Measurements from ENCODE around the gene FMNL2. TPM values are rescaled to one million over a fixed set of nuclear protein-coding genes. Genes with fewer than 3 reads are reported as not detected.

Gene FMNL2
- total RNA-seq, 1 experiment from 2014 or later = 29.0 TPM

GRCh38 chr2:152492911-152493310, 157.9 kb downstream of the FMNL2 start:
- no peaks in the 10 kb centered on the region for H3K36me3 ChIP-seq (ENCODE audit: low read depth)
- H3K9me2 ChIP-seq (ENCODE audit: insufficient read depth) = no peaks in the 10 kb centered on the region

GRCh38 chr2:152493417-152493816, 158.4 kb downstream of the FMNL2 start:
- no peak for DNase-seq
- H3K9me3 ChIP-seq (ENCODE audit: insufficient read depth, low read depth) = no peaks in the 10 kb centered on the region
- no peak overlapping the region for H2AFZ ChIP-seq
- ChIA-PET POLR2A (ENCODE audit: unreplicated experiment) (no interaction called here), CTCF (no interaction called here)
- no peaks in the 10 kb centered on the region for H4K20me1 ChIP-seq (ENCODE audit: insufficient read depth)
- H3K27ac ChIP-seq = no peak overlapping the region
- intact Hi-C loops (cut with micrococcal nuclease; ENCODE audit: unreplicated experiment) = no loop called here
- no peak overlapping the region for H3K4me3 ChIP-seq
- no TSS peak for BruUV-seq (replicated peaks)
- H3K79me2 ChIP-seq (ENCODE audit: low read depth) = peaks cover 61% of the 10 kb centered on the region
- no peaks in the 10 kb centered on the region for H3K27me3 ChIP-seq (ENCODE audit: insufficient read depth, low read depth)
- peaks cover 25% of the 10 kb centered on the region for H3K4me1 ChIP-seq (replicated peaks; ENCODE audit: insufficient read depth)
- no peaks in the 10 kb centered on the region for H3K9me2 ChIP-seq (ENCODE audit: insufficient read depth)
- no peaks in the 10 kb centered on the region for H3K36me3 ChIP-seq (ENCODE audit: low read depth)
- TF ChIP-seq CTCF (conservative IDR thresholded peaks at IDR 0.05) = no peak
- no peak for TF ChIP-seq EZH2 (IDR thresholded peaks at IDR 0.05; ENCODE audit: low read depth)
- H3F3A ChIP-seq (ENCODE audit: insufficient read depth, low read depth) = peaks cover 25% of the 10 kb centered on the region
- H3K4me2 ChIP-seq = no peak overlapping the region

More at GRCh38 chr2:152492911-152493310, 157.9 kb downstream of the FMNL2 start:
- ChIA-PET CTCF (no interaction called here), POLR2A (ENCODE audit: unreplicated experiment) (no interaction called here)
- peaks cover 20% of the 10 kb centered on the region for H3K4me1 ChIP-seq (replicated peaks; ENCODE audit: insufficient read depth)
- TF ChIP-seq CTCF (conservative IDR thresholded peaks at IDR 0.05) (no peak), EZH2 (IDR thresholded peaks at IDR 0.05; ENCODE audit: low read depth) (no peak)
- no peaks in the 10 kb centered on the region for H3K9me3 ChIP-seq (ENCODE audit: insufficient read depth, low read depth)
- H2AFZ ChIP-seq = no peak overlapping the region
- BruUV-seq (replicated peaks) = no TSS peak
- H3K4me3 ChIP-seq = no peak overlapping the region
- intact Hi-C loops (cut with micrococcal nuclease; ENCODE audit: unreplicated experiment) = no loop called here
- H3K27me3 ChIP-seq (ENCODE audit: insufficient read depth, low read depth) = no peaks in the 10 kb centered on the region
- no peak overlapping the region; the same call in 1 of the 2 replicates for H3K27ac ChIP-seq
- peaks cover 63% of the 10 kb centered on the region for H3K79me2 ChIP-seq (ENCODE audit: low read depth)
- H3K4me2 ChIP-seq = no peak overlapping the region
- no peaks in the 10 kb centered on the region for H4K20me1 ChIP-seq (ENCODE audit: insufficient read depth)
- H3F3A ChIP-seq (ENCODE audit: insufficient read depth, low read depth) = peaks cover 20% of the 10 kb centered on the region
- DNase-seq = no peak

GRCh38 chr2:152493945-152494528, 159.1 kb downstream of the FMNL2 start:
- Histone ChIP-seq H3F3A (ENCODE audit: insufficient read depth, low read depth) (peaks cover 32% of the 10 kb centered on the region), H3K27me3 (ENCODE audit: insufficient read depth, low read depth) (no peaks in the 10 kb centered on the region), H3K27ac (no peak overlapping the region), H2AFZ (no peak overlapping the region), H3K4me2 (no peak overlapping the region), H4K20me1 (ENCODE audit: insufficient read depth) (no peaks in the 10 kb centered on the region), H3K79me2 (ENCODE audit: low read depth) (peaks cover 61% of the 10 kb centered on the region), H3K9me3 (ENCODE audit: insufficient read depth, low read depth) (no peaks in the 10 kb centered on the region), H3K4me1 (replicated peaks; ENCODE audit: insufficient read depth) (peaks cover 31% of the 10 kb centered on the region), H3K4me3 (no peak overlapping the region), H3K36me3 (ENCODE audit: low read depth) (no peaks in the 10 kb centered on the region), H3K9me2 (ENCODE audit: insufficient read depth) (no peaks in the 10 kb centered on the region)
- no peak for TF ChIP-seq CTCF (conservative IDR thresholded peaks at IDR 0.05)
- TF ChIP-seq EZH2 (IDR thresholded peaks at IDR 0.05; ENCODE audit: low read depth) = no peak
- POLR2A ChIA-PET (ENCODE audit: unreplicated experiment) = no interaction called here
- intact Hi-C loops (cut with micrococcal nuclease; ENCODE audit: unreplicated experiment) = no loop called here
- no TSS peak for BruUV-seq (replicated peaks)
- no peak for DNase-seq
- CTCF ChIA-PET = no interaction called here

All from PC-9 (cell line).